Type B pancreatic cell (in vitro differentiated cells): ENCODE results near the gene CEP170. TPM values are rescaled to one million over a fixed set of nuclear protein-coding genes. Genes with fewer than 3 reads are reported as not detected.
"Not testable (repeated sequence)": the region's sequence is repeated elsewhere in the genome, so short reads cannot be mapped to it uniquely, and the experiment has no call there.

Source experiments
- DNase-seq: peaks from one replicate; pipeline ENCODE4 v3.0.0; 2021; ENCODE audit warnings: mixed read lengths; ENCODE audit not compliant: unreplicated experiment; ENCODE audit errors: extremely low spot score
- H3K27ac Mint-ChIP-seq: 2 replicates; pipeline ENCODE4 v1.8.0; 2021; ENCODE audit warnings: mild to moderate bottlenecking, mixed read lengths
- H3K27me3 Mint-ChIP-seq: 2 replicates; pipeline ENCODE4 v1.8.0; 2021; ENCODE audit warnings: mixed read lengths
- H3K36me3 Mint-ChIP-seq: 2 replicates; pipeline ENCODE4 v1.8.0; 2021; ENCODE audit warnings: mixed read lengths
- H3K4me1 Mint-ChIP-seq: one replicate; pipeline ENCODE4 v1.8.0; 2021; ENCODE audit warnings: mixed read lengths; ENCODE audit not compliant: unreplicated experiment
- H3K4me3 Mint-ChIP-seq: 2 replicates; pipeline ENCODE4 v1.8.0; 2021; ENCODE audit warnings: mild to moderate bottlenecking, mixed read lengths
- H3K9me3 Mint-ChIP-seq: 2 replicates; pipeline ENCODE4 v1.8.0; 2021; ENCODE audit warnings: mixed read lengths
- total RNA-seq: library from RNA; stranded (reverse); gene quantifications from 2 replicates; pipeline ENCODE4 v1.2.1, GENCODE V29; 2021; ENCODE audit warnings: low replicate concordance

The CEP170 gene
- total RNA-seq, 1 donor from 2014 or later = 83.8 TPM

- not testable (repeated sequence) for H3K9me3 Mint-ChIP-seq, H3K4me1 Mint-ChIP-seq, DNase-seq, H3K4me3 Mint-ChIP-seq, H3K36me3 Mint-ChIP-seq, H3K27me3 Mint-ChIP-seq
- H3K27ac Mint-ChIP-seq = peak overlapping the region; percentile 85
Observed at GRCh38 chr1:243104452-243104851, 150.6 kb downstream of the CEP170 start.

DNA sequence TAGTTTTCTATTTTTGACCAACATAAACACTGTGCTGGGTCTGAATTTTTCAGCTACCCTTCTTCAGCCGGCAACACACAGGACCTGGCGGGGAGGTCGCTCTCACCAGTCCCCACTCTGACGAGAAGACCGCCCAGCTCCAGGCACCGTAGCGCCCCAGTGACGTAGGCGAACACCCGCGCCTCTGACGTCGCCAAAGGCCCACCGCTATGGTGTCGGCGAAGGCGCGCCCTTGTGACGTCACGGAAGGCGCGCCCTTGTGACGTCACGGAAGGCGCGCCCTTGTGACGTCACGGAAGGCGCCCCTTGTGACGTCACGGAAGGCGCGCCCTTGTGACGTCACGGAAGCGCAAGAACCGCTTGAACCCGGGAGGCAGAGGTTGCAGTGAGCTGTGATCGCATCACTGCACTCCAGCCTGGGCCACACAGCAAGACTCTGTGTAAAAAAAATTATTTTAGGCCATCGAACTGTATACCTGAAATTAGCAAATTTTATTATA, 153.5 kb downstream of the CEP170 start:
- not testable (repeated sequence) for H3K27me3 Mint-ChIP-seq, H3K4me3 Mint-ChIP-seq, DNase-seq, H3K4me1 Mint-ChIP-seq, H3K27ac Mint-ChIP-seq, H3K36me3 Mint-ChIP-seq, H3K9me3 Mint-ChIP-seq

GRCh38 chr1:243087368-243087767, 167.7 kb downstream of the CEP170 start:
- DNase-seq, H3K27me3 Mint-ChIP-seq, H3K9me3 Mint-ChIP-seq, H3K36me3 Mint-ChIP-seq, H3K27ac Mint-ChIP-seq, H3K4me1 Mint-ChIP-seq, H3K4me3 Mint-ChIP-seq: not testable (repeated sequence)

Other genes with a start within 250 kb of the CEP170 start
- 25.4 and 26.0 TPM in 2 replicates for gene SDCCAG8, start 760 bp upstream of the CEP170 start, total RNA-seq